C4-2B (cell line): ENCODE measurements around the gene BATF.

ENCODE experiments used
- CTCF ChIP-seq: fragments of 450-650 bp; conservative IDR thresholded peaks from 2 replicates; pipeline ENCODE4 v1.5.1; 2017; ENCODE audit warnings: mild to moderate bottlenecking
- ZFX ChIP-seq: fragments of 450-650 bp; IDR thresholded peaks from 2 replicates; pipeline ENCODE4 v1.6.1; 2017

GRCh38 chr14:75531256-75531655, 9.0 kb downstream of the BATF start:
- TF ChIP-seq CTCF, result no peak
- TF ChIP-seq ZFX, result no peak
